ENCODE measurements around the gene TRIM43B. TPM values are rescaled to one million over a fixed set of nuclear protein-coding genes. Genes with fewer than 3 reads are reported as not detected.
"Not testable (repeated sequence)": the region's sequence is repeated elsewhere in the genome, so short reads cannot be mapped to it uniquely, and the experiment has no call there.

TRIM43B gene
- total RNA-seq, 2 experiments from 2014 or later = not detected

DNA sequence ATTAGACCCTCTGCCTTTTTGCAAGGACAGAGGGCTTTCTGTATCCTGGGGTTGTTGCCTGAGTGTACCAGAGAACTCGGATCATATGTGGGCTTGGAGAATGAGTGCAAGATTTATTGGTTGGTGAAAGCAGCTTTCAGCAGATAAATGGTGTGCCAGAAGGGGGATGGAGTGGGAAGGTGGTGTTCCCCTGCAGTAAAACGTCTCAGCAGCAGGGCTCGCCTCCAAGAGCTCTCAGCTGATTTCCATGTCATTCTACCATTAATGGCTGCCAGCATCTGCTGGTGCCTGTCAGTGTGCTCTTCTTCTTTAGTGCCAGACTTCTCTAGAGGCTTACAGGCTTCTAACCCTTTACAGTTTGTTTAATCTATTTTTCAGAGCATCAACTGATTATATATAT, 16.6 kb downstream of the TRIM43B start:
- H3K27ac Mint-ChIP-seq; H3K27me3 Mint-ChIP-seq; H3K4me3 Mint-ChIP-seq; ATAC-seq; H3K4me1 Mint-ChIP-seq; H3K36me3 Mint-ChIP-seq; H3K9me3 Mint-ChIP-seq (ENCODE audit: low read depth); CTCF ChIA-PET; DNase-seq: not testable (repeated sequence)

DNA sequence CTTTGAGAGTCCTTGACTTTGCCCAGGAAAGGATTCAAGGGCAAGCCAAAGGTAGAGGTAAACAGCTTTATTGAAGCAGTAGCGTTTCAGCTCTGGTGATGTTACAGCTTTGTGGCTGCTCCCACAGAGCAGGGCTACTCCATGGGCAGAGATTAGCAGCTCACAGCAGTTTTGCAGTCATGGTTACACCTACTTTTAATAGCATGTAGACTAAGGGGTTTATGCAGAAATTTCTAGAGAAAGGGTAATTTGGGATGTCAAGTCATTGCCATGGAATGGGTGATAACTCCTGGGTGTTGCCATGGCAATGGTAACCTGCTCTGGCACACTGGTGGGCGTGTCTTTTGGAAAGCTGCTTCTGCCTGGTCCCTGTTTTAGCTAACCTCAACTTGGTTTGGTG, 18.0 kb downstream of the TRIM43B start:
- H3K4me3 Mint-ChIP-seq; CTCF ChIA-PET; H3K36me3 Mint-ChIP-seq; ATAC-seq; H3K27ac Mint-ChIP-seq; H3K27me3 Mint-ChIP-seq; H3K9me3 Mint-ChIP-seq (ENCODE audit: low read depth); H3K4me1 Mint-ChIP-seq; DNase-seq: not testable (repeated sequence)

GRCh38 chr2:95463292-95463691, 21.3 kb downstream of the TRIM43B start:
- H3K36me3 Mint-ChIP-seq; H3K27ac Mint-ChIP-seq; ATAC-seq; H3K4me1 Mint-ChIP-seq; DNase-seq; H3K4me3 Mint-ChIP-seq; H3K27me3 Mint-ChIP-seq; CTCF ChIA-PET; H3K9me3 Mint-ChIP-seq (ENCODE audit: low read depth): not testable (repeated sequence)

- H3K27me3 Mint-ChIP-seq; H3K27ac Mint-ChIP-seq; H3K36me3 Mint-ChIP-seq; ATAC-seq; H3K9me3 Mint-ChIP-seq (ENCODE audit: low read depth); CTCF ChIA-PET; DNase-seq; H3K4me3 Mint-ChIP-seq; H3K4me1 Mint-ChIP-seq: not testable (repeated sequence)
These were observed 39.2 kb downstream of the TRIM43B start for GRCh38 chr2:95445317-95445716.

DNA sequence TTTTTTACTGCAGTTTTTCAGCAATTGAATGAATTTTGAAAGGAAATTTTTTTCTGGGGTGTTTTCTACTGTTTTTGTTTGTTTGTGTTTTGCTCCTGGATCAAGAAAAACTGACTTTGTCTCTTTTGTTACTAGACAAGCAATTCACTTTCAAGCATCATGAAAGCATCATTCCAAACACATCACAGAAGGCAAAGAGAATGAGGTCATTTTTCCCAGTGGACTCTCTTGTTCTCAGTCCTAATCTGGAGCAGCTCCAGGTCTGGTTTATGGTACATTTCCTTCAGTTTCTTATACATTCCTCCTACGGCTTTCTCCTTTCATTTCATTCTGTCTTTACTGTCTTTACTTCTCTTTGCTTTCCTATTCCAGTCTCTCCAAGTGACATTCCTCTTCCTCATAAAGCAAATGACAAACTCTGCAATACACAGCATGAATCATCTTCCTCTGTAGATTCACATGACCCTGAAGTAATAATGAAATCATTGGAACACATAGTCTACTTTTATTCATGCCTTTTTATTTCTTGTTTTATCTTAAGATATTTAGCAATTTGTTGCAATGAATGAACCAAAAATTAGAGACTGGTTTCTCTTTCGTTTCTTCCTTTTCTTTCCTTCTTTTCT, 42.0 kb downstream of the TRIM43B start:
- H3K27ac Mint-ChIP-seq; H3K4me1 Mint-ChIP-seq; DNase-seq; CTCF ChIA-PET; H3K36me3 Mint-ChIP-seq; H3K4me3 Mint-ChIP-seq; H3K9me3 Mint-ChIP-seq (ENCODE audit: low read depth); H3K27me3 Mint-ChIP-seq; ATAC-seq: not testable (repeated sequence)

GRCh38 chr2:95435872-95436209, 48.7 kb downstream of the TRIM43B start:
- H3K36me3 Mint-ChIP-seq; H3K4me3 Mint-ChIP-seq; H3K4me1 Mint-ChIP-seq; H3K27me3 Mint-ChIP-seq; DNase-seq; ATAC-seq; CTCF ChIA-PET; H3K9me3 Mint-ChIP-seq (ENCODE audit: low read depth); H3K27ac Mint-ChIP-seq: not testable (repeated sequence)

GRCh38 chr2:95435162-95435871, 49.2 kb downstream of the TRIM43B start:
- H3K27me3 Mint-ChIP-seq; H3K9me3 Mint-ChIP-seq (ENCODE audit: low read depth); H3K4me3 Mint-ChIP-seq; ATAC-seq; H3K4me1 Mint-ChIP-seq; H3K27ac Mint-ChIP-seq; DNase-seq; H3K36me3 Mint-ChIP-seq; CTCF ChIA-PET: not testable (repeated sequence)

GRCh38 chr2:95434507-95435076, 50.0 kb downstream of the TRIM43B start:
- ATAC-seq; H3K4me1 Mint-ChIP-seq; DNase-seq; H3K4me3 Mint-ChIP-seq; CTCF ChIA-PET; H3K27me3 Mint-ChIP-seq; H3K9me3 Mint-ChIP-seq (ENCODE audit: low read depth); H3K36me3 Mint-ChIP-seq; H3K27ac Mint-ChIP-seq: not testable (repeated sequence)

DNA sequence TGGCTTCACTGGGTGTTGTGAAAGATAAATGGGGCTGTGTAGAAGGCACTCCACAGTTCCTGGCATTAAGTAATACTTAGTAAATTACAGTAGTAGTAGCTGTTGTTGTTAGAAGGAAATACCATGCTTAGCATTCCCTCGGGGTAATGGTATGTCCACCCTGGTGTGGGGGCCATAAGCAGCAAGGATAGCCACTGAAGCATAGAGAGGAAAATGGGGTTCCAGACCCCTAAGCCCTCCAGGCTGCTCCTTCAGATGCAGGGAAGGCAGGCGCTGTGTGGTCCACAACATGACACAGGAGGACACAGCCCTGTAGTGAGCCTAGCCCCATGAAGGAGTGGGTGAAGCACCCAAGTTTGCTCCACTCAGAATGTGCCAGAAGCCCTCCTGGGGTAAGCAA, 50.6 kb downstream of the TRIM43B start:
- CTCF ChIA-PET; H3K36me3 Mint-ChIP-seq; H3K9me3 Mint-ChIP-seq (ENCODE audit: low read depth); H3K4me3 Mint-ChIP-seq; H3K27ac Mint-ChIP-seq; H3K27me3 Mint-ChIP-seq; DNase-seq; ATAC-seq; H3K4me1 Mint-ChIP-seq: not testable (repeated sequence)

DNA sequence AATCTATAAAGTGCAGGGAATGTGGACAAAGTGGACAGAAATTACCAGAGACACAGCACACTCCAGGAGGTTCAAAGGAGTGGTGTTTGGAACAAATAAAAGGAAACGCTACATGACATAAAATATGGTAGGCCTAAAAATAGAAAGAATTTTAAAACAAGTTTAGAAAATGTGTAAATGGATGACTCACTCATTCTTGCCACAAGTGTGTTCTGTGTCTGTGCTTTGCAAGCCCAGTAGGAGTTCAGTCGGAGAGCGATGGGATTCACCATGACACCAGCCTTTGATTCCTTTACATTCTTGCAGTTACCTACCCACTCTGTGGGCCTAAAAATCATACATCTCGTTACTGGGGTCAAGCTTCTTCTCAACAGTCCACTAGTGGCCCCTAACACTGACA, 51.2 kb downstream of the TRIM43B start:
- H3K4me3 Mint-ChIP-seq; H3K9me3 Mint-ChIP-seq (ENCODE audit: low read depth); ATAC-seq; H3K27ac Mint-ChIP-seq; H3K27me3 Mint-ChIP-seq; H3K36me3 Mint-ChIP-seq; CTCF ChIA-PET; H3K4me1 Mint-ChIP-seq; DNase-seq: not testable (repeated sequence)

GRCh38 chr2:95429748-95430467, 54.6 kb downstream of the TRIM43B start:
- H3K9me3 Mint-ChIP-seq (ENCODE audit: low read depth); H3K4me3 Mint-ChIP-seq; ATAC-seq; H3K36me3 Mint-ChIP-seq; CTCF ChIA-PET; H3K27me3 Mint-ChIP-seq; DNase-seq; H3K4me1 Mint-ChIP-seq; H3K27ac Mint-ChIP-seq: not testable (repeated sequence)

DNA sequence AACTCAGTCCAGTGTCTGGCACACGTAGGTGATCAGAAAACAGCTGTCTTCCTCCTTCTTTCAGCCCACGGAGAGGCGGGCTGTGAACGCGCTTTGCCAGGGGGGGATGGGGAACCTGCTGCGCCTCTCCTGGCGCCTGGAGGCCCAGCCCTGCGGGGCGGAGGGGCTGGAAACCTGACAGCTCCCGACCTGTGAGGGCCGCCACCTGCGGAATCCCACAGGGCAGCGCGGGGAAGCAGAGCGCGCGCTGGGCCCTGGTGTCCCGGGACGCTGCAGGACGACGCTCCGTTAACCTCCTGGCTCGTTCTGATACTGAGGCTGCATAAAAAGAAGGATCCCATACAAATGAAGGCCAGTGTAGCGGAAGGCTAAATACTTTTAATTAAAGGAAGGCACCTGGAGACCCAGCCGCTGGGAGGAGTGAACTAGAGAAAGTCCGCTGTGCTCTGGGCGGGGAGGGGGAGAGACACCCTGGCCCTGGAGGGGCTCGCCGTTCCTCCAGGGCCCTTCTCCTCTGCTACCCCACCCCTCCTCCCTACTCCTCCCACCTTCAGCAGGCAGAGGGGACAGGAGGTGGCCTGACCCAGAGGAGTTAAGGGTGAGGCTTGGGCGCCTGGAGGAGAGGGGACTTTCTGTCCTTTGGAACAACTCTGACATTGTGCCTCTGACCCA, 57.2 kb downstream of the TRIM43B start:
- H3K27ac Mint-ChIP-seq; CTCF ChIA-PET; H3K9me3 Mint-ChIP-seq (ENCODE audit: low read depth); H3K4me3 Mint-ChIP-seq; H3K36me3 Mint-ChIP-seq; ATAC-seq; DNase-seq; H3K4me1 Mint-ChIP-seq; H3K27me3 Mint-ChIP-seq: not testable (repeated sequence)

Measured in activated CD8-positive, alpha-beta memory T cell treated with anti-CD3 and anti-CD28 coated beads, Interleukin-2, amount 10 ng/mL, durations not matched to agents 7 days and 5 days (primary cell).